HG02798 (cell line): Measurements from ENCODE around the gene IL17RA.

Experiments used
- ATAC-seq: cut with Tn5 transposase; IDR thresholded peaks from one replicate; pipeline ENCODE4 v1.9.1; 2021; ENCODE audit warnings: mild to moderate bottlenecking; ENCODE audit not compliant: unreplicated experiment, poor library complexity

The IL17RA gene

DNA sequence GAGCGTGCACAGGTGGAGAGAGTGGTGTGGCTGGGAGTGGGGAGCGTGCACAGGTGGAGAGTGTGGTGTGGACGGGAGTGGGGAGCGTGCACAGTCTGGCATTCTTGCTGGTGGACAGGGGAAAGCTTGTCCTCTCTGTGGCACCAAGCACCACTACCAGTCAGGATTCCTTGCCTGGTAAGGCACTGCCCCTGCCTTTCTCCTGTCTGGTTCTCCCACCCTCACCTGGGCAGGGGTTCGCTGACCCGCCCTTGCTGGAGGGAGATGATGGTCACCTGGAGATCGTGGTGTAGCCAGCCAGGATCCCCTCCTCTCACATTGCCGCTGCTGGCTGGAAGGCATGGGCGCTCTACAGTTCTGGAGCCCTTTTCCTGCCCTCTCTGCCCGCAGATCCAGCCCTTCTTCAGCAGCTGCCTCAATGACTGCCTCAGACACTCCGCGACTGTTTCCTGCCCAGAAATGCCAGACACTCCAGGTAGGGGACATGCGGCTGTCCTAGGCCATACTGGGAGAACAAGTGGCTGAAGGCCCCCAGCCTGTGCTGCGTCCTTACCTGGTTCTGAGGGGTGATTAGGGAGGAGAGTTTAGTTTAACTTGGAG lies 19.6 kb downstream of the IL17RA start:
- no peak for ATAC-seq

DNA sequence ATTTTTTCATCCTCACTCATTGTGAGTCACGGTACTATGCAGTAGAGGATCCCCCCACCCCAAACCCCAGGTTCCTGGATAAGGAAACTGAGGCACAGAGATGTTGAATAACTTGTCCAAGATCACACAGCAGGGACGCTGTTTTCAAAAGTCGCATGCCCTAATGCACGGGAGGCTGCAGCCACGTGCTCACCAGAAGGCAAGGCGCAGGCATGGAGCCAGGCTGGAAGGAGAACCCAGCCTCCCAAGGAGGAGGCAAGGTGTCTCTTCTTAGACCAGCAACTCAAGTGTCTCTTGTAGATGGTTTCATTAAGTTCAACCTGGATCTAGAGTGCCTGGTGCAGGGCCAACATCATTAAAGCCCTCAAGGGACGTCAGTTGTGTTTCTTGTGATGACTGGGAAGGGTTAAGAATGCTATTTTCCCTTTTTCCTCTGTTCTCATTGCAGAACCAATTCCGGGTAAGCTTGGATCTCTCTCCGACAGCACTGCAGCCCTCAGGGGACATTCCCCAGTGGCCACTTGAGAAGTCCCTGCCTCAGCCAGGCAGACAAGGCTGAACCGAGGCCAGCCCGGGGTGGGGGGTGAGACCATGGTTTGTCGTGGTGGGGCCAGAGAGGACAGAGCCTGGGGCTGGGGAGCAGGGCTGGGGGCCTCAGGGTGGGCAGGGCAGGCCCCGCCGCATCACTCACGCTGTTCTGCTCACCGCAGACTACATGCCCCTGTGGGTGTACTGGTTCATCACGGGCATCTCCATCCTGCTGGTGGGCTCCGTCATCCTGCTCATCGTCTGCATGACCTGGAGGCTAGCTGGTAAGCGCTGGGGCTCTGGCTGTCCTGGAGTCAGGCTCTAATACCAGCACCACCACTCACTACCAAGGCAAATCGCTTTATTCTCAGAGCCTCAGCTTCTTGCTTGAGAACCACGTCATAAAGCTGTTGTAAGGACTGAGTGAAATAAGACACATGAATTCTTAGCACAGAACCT lies 20.6 kb downstream of the IL17RA start:
- ATAC-seq, result no peak

DNA sequence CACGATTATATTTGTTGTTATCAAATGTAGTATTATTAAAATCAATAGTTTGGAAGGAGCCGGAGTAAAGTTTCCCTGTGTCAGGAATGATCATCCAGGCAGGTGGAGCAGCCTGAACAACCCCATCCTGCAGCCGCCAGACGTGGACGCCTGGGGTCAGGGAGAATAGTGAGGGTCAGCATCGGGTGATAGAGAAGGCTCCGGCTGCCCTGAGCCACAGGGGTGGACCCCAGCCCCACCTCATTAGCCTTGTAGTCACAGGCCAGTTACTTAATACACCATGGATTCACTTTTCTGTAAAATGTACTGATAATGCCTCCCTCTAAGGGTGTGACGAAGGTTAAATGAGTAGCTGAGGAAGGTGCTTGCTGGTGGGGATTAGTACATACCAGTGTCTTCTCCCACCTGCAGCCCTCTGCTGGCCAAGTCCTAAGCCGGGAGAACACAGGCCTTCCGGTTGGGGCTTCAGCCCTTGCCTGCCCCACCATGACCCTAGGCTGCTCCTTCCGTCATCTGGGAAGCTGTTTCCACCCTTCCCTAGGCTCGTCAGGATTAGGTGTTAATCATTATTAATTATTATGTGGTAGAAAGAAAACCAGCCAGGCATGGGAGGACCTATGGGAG lies 21.5 kb downstream of the IL17RA start:
- no peak for ATAC-seq

DNA sequence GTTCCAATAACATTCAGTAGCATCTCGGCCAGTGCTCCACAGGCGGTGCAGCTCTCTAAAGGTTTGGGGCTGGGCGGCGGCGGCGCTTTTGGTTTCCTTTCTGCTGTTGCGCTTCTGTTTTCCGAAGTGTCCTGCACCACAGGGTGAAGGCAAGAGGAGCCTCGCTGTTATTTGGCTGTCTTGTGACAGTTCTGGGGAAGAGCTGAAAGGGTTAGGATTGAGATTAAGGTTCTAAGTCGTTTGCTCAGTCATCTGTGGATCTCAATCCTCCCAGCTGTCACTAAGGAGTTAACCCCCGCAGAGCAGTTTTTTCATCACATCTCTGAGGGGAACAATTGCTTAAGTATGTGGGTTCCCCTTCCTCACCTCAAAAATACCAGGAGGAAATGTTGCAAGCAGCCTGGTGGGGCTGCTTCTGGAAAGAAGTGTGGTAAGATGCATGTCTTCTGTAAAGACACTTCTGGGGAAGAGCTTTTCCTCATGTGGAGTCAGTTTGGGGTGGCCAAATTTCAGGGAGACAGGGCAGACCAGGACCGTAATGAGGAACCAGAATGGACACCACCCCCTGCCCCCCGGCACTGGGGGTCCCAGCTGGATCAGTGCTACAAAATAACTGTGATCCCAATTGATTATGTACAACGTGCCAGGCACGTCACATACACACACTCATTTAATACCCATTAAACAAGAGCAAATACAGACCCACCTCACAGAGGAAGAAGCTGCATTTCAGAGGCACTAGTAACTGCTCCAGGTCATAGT lies 22.2 kb downstream of the IL17RA start:
- ATAC-seq, result no peak

DNA sequence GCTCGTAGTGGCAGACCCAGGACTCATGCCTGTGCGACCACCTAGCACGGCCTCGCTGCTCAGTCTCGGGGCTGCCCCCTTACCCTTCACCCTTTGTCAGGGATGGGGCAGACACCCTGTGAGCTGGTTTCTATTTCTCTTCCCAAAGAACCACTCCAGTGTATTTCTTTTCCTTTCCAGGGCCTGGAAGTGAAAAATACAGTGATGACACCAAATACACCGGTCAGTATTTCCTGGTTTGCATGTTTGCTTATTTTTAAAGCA lies 22.7 kb downstream of the IL17RA start:
- no peak for ATAC-seq

DNA sequence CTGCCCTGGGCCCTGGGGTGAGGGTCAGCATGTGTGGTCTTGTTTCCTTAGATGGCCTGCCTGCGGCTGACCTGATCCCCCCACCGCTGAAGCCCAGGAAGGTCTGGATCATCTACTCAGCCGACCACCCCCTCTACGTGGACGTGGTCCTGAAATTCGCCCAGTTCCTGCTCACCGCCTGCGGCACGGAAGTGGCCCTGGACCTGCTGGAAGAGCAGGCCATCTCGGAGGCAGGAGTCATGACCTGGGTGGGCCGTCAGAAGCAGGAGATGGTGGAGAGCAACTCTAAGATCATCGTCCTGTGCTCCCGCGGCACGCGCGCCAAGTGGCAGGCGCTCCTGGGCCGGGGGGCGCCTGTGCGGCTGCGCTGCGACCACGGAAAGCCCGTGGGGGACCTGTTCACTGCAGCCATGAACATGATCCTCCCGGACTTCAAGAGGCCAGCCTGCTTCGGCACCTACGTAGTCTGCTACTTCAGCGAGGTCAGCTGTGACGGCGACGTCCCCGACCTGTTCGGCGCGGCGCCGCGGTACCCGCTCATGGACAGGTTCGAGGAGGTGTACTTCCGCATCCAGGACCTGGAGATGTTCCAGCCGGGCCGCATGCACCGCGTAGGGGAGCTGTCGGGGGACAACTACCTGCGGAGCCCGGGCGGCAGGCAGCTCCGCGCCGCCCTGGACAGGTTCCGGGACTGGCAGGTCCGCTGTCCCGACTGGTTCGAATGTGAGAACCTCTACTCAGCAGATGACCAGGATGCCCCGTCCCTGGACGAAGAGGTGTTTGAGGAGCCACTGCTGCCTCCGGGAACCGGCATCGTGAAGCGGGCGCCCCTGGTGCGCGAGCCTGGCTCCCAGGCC lies 23.7 kb downstream of the IL17RA start:
- ATAC-seq, result no peak

DNA sequence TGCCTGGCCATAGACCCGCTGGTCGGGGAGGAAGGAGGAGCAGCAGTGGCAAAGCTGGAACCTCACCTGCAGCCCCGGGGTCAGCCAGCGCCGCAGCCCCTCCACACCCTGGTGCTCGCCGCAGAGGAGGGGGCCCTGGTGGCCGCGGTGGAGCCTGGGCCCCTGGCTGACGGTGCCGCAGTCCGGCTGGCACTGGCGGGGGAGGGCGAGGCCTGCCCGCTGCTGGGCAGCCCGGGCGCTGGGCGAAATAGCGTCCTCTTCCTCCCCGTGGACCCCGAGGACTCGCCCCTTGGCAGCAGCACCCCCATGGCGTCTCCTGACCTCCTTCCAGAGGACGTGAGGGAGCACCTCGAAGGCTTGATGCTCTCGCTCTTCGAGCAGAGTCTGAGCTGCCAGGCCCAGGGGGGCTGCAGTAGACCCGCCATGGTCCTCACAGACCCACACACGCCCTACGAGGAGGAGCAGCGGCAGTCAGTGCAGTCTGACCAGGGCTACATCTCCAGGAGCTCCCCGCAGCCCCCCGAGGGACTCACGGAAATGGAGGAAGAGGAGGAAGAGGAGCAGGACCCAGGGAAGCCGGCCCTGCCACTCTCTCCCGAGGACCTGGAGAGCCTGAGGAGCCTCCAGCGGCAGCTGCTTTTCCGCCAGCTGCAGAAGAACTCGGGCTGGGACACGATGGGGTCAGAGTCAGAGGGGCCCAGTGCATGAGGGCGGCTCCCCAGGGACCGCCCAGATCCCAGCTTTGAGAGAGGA lies 24.5 kb downstream of the IL17RA start:
- ATAC-seq, result no peak

DNA sequence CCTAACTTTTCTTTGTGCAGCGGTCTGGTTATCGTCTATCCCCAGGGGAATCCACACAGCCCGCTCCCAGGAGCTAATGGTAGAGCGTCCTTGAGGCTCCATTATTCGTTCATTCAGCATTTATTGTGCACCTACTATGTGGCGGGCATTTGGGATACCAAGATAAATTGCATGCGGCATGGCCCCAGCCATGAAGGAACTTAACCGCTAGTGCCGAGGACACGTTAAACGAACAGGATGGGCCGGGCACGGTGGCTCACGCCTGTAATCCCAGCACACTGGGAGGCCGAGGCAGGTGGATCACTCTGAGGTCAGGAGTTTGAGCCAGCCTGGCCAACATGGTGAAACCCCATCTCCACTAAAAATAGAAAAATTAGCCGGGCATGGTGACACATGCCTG lies 25.2 kb downstream of the IL17RA start:
- ATAC-seq, result no peak

DNA sequence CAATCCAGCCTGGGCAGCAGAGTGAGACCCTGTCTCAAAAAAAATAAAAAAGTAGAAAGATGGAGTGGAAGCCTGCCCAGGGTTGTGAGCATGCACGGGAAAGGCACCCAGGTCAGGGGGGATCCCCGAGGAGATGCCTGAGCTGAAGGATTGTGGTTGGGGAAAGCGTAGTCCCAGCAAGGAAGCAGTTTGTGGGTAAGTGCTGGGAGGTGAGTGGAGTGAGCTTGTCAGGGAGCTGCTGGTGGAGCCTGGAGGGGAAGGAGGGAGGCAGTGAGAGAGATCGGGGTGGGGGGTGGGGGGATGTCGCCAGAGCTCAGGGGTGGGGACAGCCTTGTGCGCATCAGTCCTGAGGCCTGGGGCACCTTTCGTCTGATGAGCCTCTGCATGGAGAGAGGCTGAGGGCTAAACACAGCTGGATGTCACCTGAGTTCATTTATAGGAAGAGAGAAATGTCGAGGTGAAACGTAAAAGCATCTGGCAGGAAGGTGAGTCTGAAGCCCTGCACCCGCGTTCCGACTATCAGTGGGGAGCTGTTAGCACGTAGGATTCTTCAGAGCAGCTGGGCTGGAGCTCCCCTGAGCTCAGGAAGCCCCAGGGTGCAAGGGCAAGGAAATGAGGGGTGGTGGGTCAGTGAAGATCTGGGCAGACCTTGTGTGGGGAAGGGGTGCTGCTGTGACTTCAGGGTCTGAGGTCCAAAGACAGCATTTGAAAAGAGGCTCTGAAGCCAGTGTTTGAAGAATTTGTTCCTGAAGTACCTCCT lies 26.2 kb downstream of the IL17RA start:
- no peak for ATAC-seq

DNA sequence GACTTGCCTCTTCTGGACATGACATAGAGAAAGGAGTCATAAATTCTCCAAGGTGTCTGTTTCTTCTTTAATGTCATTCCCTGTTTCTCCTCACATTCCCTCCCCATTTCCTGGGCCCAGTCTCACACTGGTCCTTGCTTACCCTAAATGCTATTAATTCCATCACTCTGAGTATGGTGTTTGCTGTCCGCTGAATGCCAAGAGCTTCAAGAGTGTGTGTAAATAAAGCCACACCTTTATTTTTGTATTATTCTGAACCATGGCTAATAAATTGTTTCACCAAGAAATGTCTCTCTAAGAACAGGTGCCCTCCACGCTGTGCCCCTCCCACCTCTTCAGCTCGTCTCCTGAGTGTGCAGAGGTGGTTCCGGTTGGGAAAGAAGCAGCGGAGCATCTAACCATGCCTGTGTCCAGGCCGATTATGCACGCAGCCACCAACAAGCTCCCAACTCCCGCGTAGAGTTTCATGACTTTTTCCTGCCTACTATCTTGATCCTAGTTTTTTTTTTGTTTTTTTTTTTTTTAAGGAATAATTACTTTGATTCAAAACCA lies 27.8 kb downstream of the IL17RA start:
- no peak for ATAC-seq

DNA sequence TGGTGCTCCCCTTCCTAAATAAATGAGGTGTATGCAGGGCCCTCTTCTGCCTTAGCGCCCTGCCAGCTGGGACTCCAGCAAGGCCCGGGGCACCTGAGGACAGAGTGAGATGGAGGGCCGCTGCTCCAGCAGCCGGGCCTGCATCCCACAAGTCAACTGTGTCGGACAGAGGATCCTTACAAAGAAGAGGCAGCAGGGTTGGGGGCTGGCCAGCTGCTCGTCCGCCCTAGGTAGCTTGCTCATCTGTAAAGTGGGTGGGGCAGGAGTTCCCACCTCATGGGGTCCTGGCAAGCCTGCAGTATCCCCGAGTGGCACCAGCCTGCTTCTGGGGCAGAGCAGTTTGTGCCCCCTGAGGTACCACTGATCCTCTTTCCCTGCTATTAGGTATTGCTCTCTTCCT lies 28.8 kb downstream of the IL17RA start:
- ATAC-seq, result no peak

DNA sequence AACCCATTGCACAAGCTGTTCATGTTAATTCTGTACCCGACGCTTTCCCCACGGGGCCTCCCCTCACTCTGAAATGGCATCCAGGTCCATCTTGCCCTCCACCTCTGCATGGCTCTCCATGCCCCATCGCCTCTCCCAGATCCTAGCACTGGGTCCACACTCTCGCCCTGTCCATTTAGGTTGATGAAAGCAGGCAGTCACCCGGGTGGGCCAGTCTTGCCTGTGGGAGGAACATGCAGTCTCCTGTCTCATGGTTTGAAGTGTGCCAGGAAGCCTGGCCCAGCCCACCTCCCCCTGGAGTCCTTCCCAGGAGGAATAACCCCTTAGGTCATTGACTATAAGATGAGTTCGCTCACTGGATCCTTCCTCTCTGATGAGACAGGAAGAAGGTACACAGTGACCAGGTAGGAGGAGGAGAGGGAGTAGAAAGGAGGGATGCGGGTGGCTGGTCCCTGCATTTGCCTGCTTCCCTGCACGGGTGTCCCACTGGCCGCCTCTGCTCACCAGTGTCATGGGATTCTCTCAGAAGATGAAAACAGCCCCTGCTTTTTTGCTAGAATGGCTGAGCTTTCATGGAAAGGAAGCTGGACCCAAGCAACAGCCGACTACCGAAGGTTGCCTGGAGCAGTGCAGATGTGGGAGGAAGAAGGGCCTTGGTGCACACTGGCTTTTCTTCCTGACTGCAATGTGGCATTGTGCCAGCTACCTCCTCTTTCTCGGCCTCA lies 29.5 kb downstream of the IL17RA start:
- ATAC-seq, result no peak

DNA sequence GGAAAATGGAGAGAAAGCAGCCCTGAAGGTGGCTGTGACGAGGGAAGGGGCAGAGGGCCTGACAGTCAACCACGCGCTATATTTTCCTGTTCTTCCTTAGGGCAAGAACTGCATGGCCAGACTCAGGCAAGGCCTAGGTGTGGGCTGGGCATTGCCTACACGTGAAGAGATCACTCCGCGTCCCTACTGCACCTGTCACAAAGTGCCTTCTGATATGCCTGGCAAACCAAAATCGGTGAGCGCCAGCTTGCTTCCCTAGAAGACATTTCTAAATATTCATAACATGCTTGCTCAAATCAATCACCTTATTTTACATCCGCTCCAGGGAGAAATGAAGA lies 30.1 kb downstream of the IL17RA start:
- ATAC-seq, result no peak

DNA sequence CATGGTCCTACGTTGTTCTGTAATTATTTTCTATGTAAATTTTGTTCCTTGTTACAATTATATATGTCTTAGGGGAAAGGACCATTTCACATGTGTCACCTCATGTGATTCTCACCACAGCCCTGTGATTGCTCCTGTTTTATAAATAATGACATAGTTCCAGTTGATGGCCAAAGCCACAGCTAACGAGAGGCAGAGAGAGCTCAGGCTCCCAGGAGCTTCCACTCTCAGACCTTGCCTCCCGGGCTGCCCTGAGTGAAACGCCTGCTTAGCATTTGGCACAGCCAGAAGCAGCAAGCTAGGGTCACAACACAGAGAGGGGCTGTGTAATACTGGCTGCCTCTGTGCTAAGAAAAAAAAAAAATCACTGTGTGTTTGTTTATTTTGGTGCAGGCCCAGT lies 30.4 kb downstream of the IL17RA start:
- ATAC-seq, result no peak

DNA sequence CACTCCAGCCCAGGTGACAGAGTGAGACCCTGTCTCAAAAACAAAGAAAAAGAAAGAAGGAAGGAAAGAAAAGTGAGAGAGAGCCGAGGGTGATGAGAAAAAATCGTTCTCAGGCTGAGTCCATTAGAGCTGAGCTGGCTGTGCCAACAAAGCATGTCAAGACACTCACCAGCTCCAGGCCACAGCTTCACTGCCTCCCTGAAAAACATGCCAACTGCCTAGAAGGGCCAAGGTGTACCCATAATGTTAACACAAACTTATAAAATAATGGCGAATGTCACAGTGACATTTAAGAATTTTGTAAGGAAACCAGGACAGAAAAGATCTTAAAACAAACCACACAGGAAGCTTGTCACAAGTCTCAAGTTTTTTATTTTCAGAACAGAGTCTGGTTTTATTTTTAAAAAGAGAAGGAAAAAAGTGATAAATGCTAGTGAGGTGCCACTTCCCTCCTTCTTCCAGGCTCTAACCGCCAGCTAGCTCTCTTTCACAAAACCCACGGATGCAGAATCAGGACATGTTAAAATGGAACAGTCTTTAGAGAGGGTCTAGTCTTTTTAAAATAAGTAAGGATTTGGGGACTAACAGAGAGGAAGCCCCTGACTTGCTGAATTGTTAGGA lies 31.3 kb downstream of the IL17RA start:
- no peak for ATAC-seq

DNA sequence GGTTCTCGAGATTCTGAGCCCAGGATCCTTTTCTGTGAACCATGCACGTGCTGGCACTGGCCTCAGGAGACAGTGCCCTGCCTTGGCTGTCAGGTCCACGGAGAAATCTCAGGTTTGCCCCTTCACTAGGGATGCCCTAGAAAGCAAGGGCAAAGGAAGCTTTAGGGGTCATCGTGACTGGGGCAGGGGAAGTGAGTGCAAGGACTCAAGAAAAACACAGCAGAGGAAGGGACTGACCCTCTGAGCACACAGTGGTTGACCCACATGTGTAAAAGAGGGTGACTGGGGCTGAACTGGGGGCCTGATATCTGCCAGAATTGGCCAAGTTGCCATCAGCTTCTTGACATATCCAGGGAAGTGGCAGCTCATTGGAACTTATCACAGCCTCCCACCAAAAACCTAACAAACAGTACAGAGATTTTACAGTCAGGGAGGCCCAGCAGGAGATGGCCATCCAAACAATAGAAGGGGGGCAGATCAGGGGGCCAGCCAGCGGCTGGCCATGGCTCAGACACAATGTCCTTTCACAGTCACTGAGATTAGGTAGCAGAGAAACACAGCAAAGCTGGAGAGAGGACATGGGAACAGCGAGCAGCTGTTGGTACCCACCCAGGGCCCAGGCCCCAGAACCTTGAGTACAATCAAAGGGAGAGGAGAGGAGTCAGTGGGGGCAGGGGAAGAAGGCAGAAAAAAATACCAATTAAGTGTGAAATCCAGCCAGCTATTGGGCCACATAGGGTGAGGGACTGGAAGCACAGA lies 32.0 kb downstream of the IL17RA start:
- no peak for ATAC-seq

DNA sequence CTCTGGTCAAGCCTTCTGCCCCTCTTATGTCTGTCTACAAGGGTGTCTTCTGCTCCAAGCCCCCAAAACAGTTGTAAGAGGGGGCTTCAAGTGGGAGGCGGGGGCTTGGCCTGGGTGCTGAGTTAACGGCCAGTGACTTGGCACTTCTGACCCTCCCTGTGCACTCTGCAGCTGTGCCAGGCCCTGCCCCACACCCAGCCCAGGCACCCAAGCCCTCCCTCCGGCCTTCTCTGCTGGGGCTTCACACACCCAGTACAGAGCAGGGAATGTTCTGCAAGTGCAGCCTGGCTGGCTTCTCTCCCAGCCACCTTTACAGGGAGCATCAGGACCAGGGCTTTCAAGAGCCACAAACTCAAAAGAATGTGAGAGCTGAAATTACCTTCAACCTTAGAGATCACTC lies 32.6 kb downstream of the IL17RA start:
- ATAC-seq, result no peak
